ENCODE data around the gene PCNT.

PCNT gene

GRCh38 chr21:46323710-46324389 is at the start of gene PCNT, which contains the start of gene C21orf58:
PCNT (plus strand) TSS chr21:46324156; CDS start chr21:46324229, 73 bp downstream.
C21orf58 (minus strand) TSS chr21:46323870; CDS start chr21:46322738, 1,132 bp downstream.
- DNase-seq (ENCODE audit: low read depth in 2 of 2): peak; percentile 98 to 99
- peak within 1 kb of the TSS; percentile 95 to 96 for H3K4me3 ChIP-seq (replicated peaks in 1 of 2; ENCODE audit: low read depth in 2 of 2, low read length in 2 of 2)
- no peak for TF ChIP-seq CTCF (IDR thresholded peaks at IDR 0.05; ENCODE audit: low read depth, low read length)

- H3K4me3 ChIP-seq (replicated peaks in 1 of 2; ENCODE audit: low read depth in 2 of 2, low read length in 2 of 2): no peak overlapping the region
- no peak for TF ChIP-seq CTCF (IDR thresholded peaks at IDR 0.05; ENCODE audit: low read depth, low read length)
- no peak for DNase-seq (ENCODE audit: low read depth in 2 of 2)
Observed at GRCh38 chr21:46274797-46275390, 49.1 kb upstream of the PCNT start.

- no peak overlapping the region for H3K4me3 ChIP-seq (replicated peaks in 1 of 2; ENCODE audit: low read depth in 2 of 2, low read length in 2 of 2)
- no peak for DNase-seq (ENCODE audit: low read depth in 2 of 2)
Observed at GRCh38 chr21:46284077-46284644, 39.8 kb upstream of the PCNT start.

GRCh38 chr21:46284733-46285132 is 39.2 kb upstream of the PCNT start:
- no peak for TF ChIP-seq CTCF (IDR thresholded peaks at IDR 0.05; ENCODE audit: low read depth, low read length)
- no peak for DNase-seq (ENCODE audit: low read depth in 2 of 2)
- H3K4me3 ChIP-seq (replicated peaks in 1 of 2; ENCODE audit: low read depth in 2 of 2, low read length in 2 of 2): peak overlapping the region in 1 of 2 donors; percentile 81

More at GRCh38 chr21:46284077-46284644, 39.8 kb upstream of the PCNT start:
- TF ChIP-seq CTCF (IDR thresholded peaks at IDR 0.05; ENCODE audit: low read depth, low read length): no peak

- no peak for DNase-seq (ENCODE audit: low read depth in 2 of 2)
- no peak for TF ChIP-seq CTCF (IDR thresholded peaks at IDR 0.05; ENCODE audit: low read depth, low read length)
- peak within 1 kb of the TSS; percentile 70 to 81 for H3K4me3 ChIP-seq (replicated peaks in 1 of 2; ENCODE audit: low read depth in 2 of 2, low read length in 2 of 2)
Observed at GRCh38 chr21:46285206-46285661, 38.7 kb upstream of the PCNT start, which contains the start of gene MCM3AP. MCM3AP (minus strand) TSS chr21:46285611; CDS start chr21:46285286, 325 bp downstream.

- peak; percentile 93 to 94 for DNase-seq (ENCODE audit: low read depth in 2 of 2)
- H3K4me3 ChIP-seq (replicated peaks in 1 of 2; ENCODE audit: low read depth in 2 of 2, low read length in 2 of 2): peak within 1 kb of the TSS; percentile 70 to 81
- TF ChIP-seq CTCF (IDR thresholded peaks at IDR 0.05; ENCODE audit: low read depth, low read length): peak; percentile 44
Observed at GRCh38 chr21:46285761-46286647, 38.0 kb upstream of the PCNT start, which contains the start of gene YBEY. YBEY (plus strand) TSS chr21:46286342; CDS start chr21:46286914, 572 bp downstream.

All from cardiac fibroblast (primary cell).